Measurements from ENCODE around the gene STK32B. TPM values are rescaled to one million over a fixed set of nuclear protein-coding genes. Genes with fewer than 3 reads are reported as not detected.

The STK32B gene
- total and polyA plus RNA-seq, 8 donors, result 0.90 to 5.1 (median 3.3) TPM

- TF ChIP-seq CTCF (IDR thresholded peaks at IDR 0.05), result no peak
- Histone ChIP-seq H3K27ac (no peak overlapping the region), H3K36me3 (no peaks in the 10 kb centered on the region), H3K4me3 (no peak overlapping the region), H3K4me1 (no peaks in the 10 kb centered on the region), H3K27me3 (no peaks in the 10 kb centered on the region), H3K9me3 (no peaks in the 10 kb centered on the region)
- no peak for ATAC-seq
- intact Hi-C loops (cut with DNase I), result no loop called here
- no peak for DNase-seq
Measured at GRCh38 chr4:5199912-5200311, 148.6 kb downstream of the STK32B start.

- ATAC-seq (no peak), DNase-seq (no peak)
- H3K27ac ChIP-seq, result no peak overlapping the region
- TF ChIP-seq CTCF (IDR thresholded peaks at IDR 0.05), result no peak
- H3K36me3 ChIP-seq, result no peaks in the 10 kb centered on the region
- no peaks in the 10 kb centered on the region for H3K27me3 ChIP-seq
- H3K4me1 ChIP-seq, result no peaks in the 10 kb centered on the region
- intact Hi-C loops (cut with DNase I), result no loop called here
- H3K4me3 ChIP-seq, result no peak overlapping the region
- H3K9me3 ChIP-seq, result no peaks in the 10 kb centered on the region
Measured at GRCh38 chr4:5200513-5200912, 149.2 kb downstream of the STK32B start.

- no peak for ATAC-seq
- Histone ChIP-seq H3K4me3 (no peak overlapping the region), H3K9me3 (no peaks in the 10 kb centered on the region), H3K27me3 (no peaks in the 10 kb centered on the region), H3K36me3 (no peaks in the 10 kb centered on the region), H3K4me1 (no peaks in the 10 kb centered on the region), H3K27ac (no peak overlapping the region)
- no peak for TF ChIP-seq CTCF (IDR thresholded peaks at IDR 0.05)
- intact Hi-C loops (cut with DNase I), result no loop called here
- DNase-seq, result no peak
Measured at GRCh38 chr4:5203309-5203992, 152.2 kb downstream of the STK32B start.

GRCh38 chr4:5203993-5204310 is 152.7 kb downstream of the STK32B start:
- Histone ChIP-seq H3K9me3 (no peaks in the 10 kb centered on the region), H3K4me3 (no peak overlapping the region), H3K4me1 (no peaks in the 10 kb centered on the region), H3K36me3 (no peaks in the 10 kb centered on the region), H3K27ac (no peak overlapping the region), H3K27me3 (no peaks in the 10 kb centered on the region)
- intact Hi-C loops (cut with DNase I), result no loop called here
- DNase-seq, result no peak
- ATAC-seq, result no peak
- TF ChIP-seq CTCF (IDR thresholded peaks at IDR 0.05), result no peak

GRCh38 chr4:5204781-5205180 is 153.5 kb downstream of the STK32B start:
- ATAC-seq, result no peak
- intact Hi-C loops (cut with DNase I), result no loop called here
- TF ChIP-seq CTCF (IDR thresholded peaks at IDR 0.05), result no peak

More at GRCh38 chr4:5204781-5205180, 153.5 kb downstream of the STK32B start:
- Histone ChIP-seq H3K27ac (no peak overlapping the region), H3K27me3 (no peaks in the 10 kb centered on the region), H3K4me3 (no peak overlapping the region), H3K4me1 (no peaks in the 10 kb centered on the region), H3K9me3 (no peaks in the 10 kb centered on the region), H3K36me3 (no peaks in the 10 kb centered on the region)
- no peak for DNase-seq

All from left lung (tissue), 10 donors.